ENCODE results near the gene DGKZ.
"Not testable (repeated sequence)": the region's sequence is repeated elsewhere in the genome, so short reads cannot be mapped to it uniquely, and the experiment has no call there.

The DGKZ gene

GRCh38 chr11:46346886-46347636 is at the start of gene DGKZ:
Gene DGKZ (plus strand): TSS chr11:46347463. CDS start chr11:46347660, 197 bp downstream.
- peak within 1 kb of the TSS; percentile 93 for H3K4me3 ChIP-seq (ENCODE audit: low read depth, low read length)
- TF ChIP-seq CTCF (IDR thresholded peaks at IDR 0.05; ENCODE audit: borderline replicate concordance, insufficient read depth, low read depth, low read length), result peak; percentile 86

GRCh38 chr11:46298699-46299433 is 48.4 kb upstream of the DGKZ start:
- H3K4me3 ChIP-seq (ENCODE audit: low read depth, low read length), result no peak overlapping the region
- TF ChIP-seq CTCF (IDR thresholded peaks at IDR 0.05; ENCODE audit: borderline replicate concordance, insufficient read depth, low read depth, low read length), result no peak

GRCh38 chr11:46299451-46299961 is 47.8 kb upstream of the DGKZ start:
- peak; percentile 25; the same call in 1 of the 2 replicates for TF ChIP-seq CTCF (IDR thresholded peaks at IDR 0.05; ENCODE audit: borderline replicate concordance, insufficient read depth, low read depth, low read length)
- no peak overlapping the region for H3K4me3 ChIP-seq (ENCODE audit: low read depth, low read length)

GRCh38 chr11:46300270-46300669 is 47.0 kb upstream of the DGKZ start:
- no peak for TF ChIP-seq CTCF (IDR thresholded peaks at IDR 0.05; ENCODE audit: borderline replicate concordance, insufficient read depth, low read depth, low read length)
- H3K4me3 ChIP-seq (ENCODE audit: low read depth, low read length), result no peak overlapping the region

GRCh38 chr11:46302866-46303265 is 44.4 kb upstream of the DGKZ start:
- H3K4me3 ChIP-seq (ENCODE audit: low read depth, low read length), result no peak overlapping the region
- TF ChIP-seq CTCF (IDR thresholded peaks at IDR 0.05; ENCODE audit: borderline replicate concordance, insufficient read depth, low read depth, low read length), result no peak

- H3K4me3 ChIP-seq (ENCODE audit: low read depth, low read length), result not testable (repeated sequence)
Observed at GRCh38 chr11:46304036-46304435, 43.2 kb upstream of the DGKZ start.

- no peak for TF ChIP-seq CTCF (IDR thresholded peaks at IDR 0.05; ENCODE audit: borderline replicate concordance, insufficient read depth, low read depth, low read length)
- H3K4me3 ChIP-seq (ENCODE audit: low read depth, low read length), result no peak overlapping the region
Observed at GRCh38 chr11:46304605-46305179, 42.6 kb upstream of the DGKZ start.

Data from GM12875 (cell line).